Caco-2 (cell line): ENCODE measurements around the gene MAMDC4. TPM values are rescaled to one million over a fixed set of nuclear protein-coding genes. Genes with fewer than 3 reads are reported as not detected.

Experiments
- BruUV-seq: library from RNA; stranded (reverse); fragments of 400-500 nt; replicated peaks from 2 replicates; lab custom pipeline; 2021; lab: Mats Ljungman, UMichigan
- CTCF ChIA-PET: fragments of 300-600 bp; sonication (Branson Sonifier 250); formaldehyde crosslinking; loops from one replicate; lab custom pipeline; 2022; ENCODE audit warnings: antibody characterized with exemption; lab: Charles Lee
- POLR2A ChIA-PET: fragments of 300-600 bp; sonication (Branson Sonifier 250); formaldehyde crosslinking; loops from one replicate; lab custom pipeline; 2022; ENCODE audit warnings: antibody characterized with exemption; lab: Charles Lee
- DNase-seq, 2 experiments: peaks; one replicate each; pipeline versions ENCODE4 v3.0.0 to v3.0.0-alpha.2; 2020 to 2022
- H3K27me3 ChIP-seq: replicated peaks from 2 replicates; pipeline ENCODE4 v1.6.0; 2011; ENCODE audit warnings: low read length; ENCODE audit not compliant: control insufficient read depth, insufficient read depth
- H3K36me3 ChIP-seq: 2 replicates; pipeline ENCODE4 v1.5.1; 2011; ENCODE audit warnings: low read length; ENCODE audit not compliant: control insufficient read depth, insufficient read depth
- H3K4me1 ChIP-seq: fragments of 250-450 bp; sonication (Bioruptor Pico); 2 replicates; pipeline ENCODE4 v1.5.1; 2020; ENCODE audit warnings: mild to moderate bottlenecking
- H3K4me3 ChIP-seq: 2 replicates; pipeline ENCODE4 v1.5.1; 2011; ENCODE audit warnings: low read depth, mild to moderate bottlenecking, control low read depth, low read length
- H3K9me3 ChIP-seq: fragments of 250-450 bp; sonication (Bioruptor Pico); 2 replicates; pipeline ENCODE4 v1.5.1; 2020; ENCODE audit warnings: mild to moderate bottlenecking, moderate library complexity
- H3K27ac Mint-ChIP-seq: one replicate; pipeline ENCODE4 v1.8.0; 2022; ENCODE audit warnings: mixed read lengths; ENCODE audit not compliant: unreplicated experiment
- H3K27me3 Mint-ChIP-seq: one replicate; pipeline ENCODE4 v1.8.0; 2022; ENCODE audit warnings: mixed read lengths; ENCODE audit not compliant: insufficient read depth, unreplicated experiment
- H3K36me3 Mint-ChIP-seq: one replicate; pipeline ENCODE4 v1.8.0; 2022; ENCODE audit warnings: mild to moderate bottlenecking, mixed read lengths; ENCODE audit not compliant: insufficient read depth, unreplicated experiment
- H3K4me1 Mint-ChIP-seq: one replicate; pipeline ENCODE4 v1.8.0; 2022; ENCODE audit warnings: low read depth, mixed read lengths; ENCODE audit not compliant: unreplicated experiment
- H3K4me3 Mint-ChIP-seq: one replicate; pipeline ENCODE4 v1.8.0; 2022; ENCODE audit warnings: mild to moderate bottlenecking, moderate library complexity, mixed read lengths; ENCODE audit not compliant: unreplicated experiment
- H3K9me3 Mint-ChIP-seq: one replicate; pipeline ENCODE4 v1.8.0; 2022; ENCODE audit warnings: mixed read lengths; ENCODE audit not compliant: unreplicated experiment
- CTCF ChIP-seq, 2 experiments: fragments of 200-600 bp in 1 of 2; IDR thresholded peaks; 1 replicate in 1 of 2; 2 replicates in 1 of 2; pipeline versions ENCODE4 v1.5.1 to v1.8.0; 2011 to 2022; ENCODE audit warnings: antibody characterized with exemption in 1 of 2, control low read depth in 1 of 2, inconsistent platforms in 1 of 2, low read depth in 1 of 2, low read length in 1 of 2, mild to moderate bottlenecking in 1 of 2, moderate library complexity in 1 of 2; ENCODE audit not compliant: insufficient read depth in 1 of 2, severe bottlenecking in 1 of 2, unreplicated experiment in 1 of 2
- intact Hi-C: fragments of 100-400 bp; cut with micrococcal nuclease; formaldehyde crosslinking; loops from one replicate; pipeline ENCODE4 v1.10.0; 2022; ENCODE audit not compliant: unreplicated experiment
- total RNA-seq: library from RNA; stranded (reverse); gene quantifications from 2 replicates; pipeline ENCODE4 v1.2.3, GENCODE V29; 2022

The MAMDC4 gene
- total RNA-seq, 1 experiment from 2014 or later, result 8.8 TPM

GRCh38 chr9:136827794-136828473 lies 24.2 kb upstream of the MAMDC4 start:
- Mint-ChIP-seq H3K4me1 (no peaks in the 10 kb centered on the region), H3K27me3 (no peaks in the 10 kb centered on the region)

GRCh38 chr9:136828474-136829140 lies 23.5 kb upstream of the MAMDC4 start:
- BruUV-seq, result no TSS peak
- intact Hi-C loops, result no loop called here
- no peaks in the 10 kb centered on the region for H3K27me3 Mint-ChIP-seq
- H3K36me3 Mint-ChIP-seq, result peaks cover 73% of the 10 kb centered on the region
- CTCF ChIA-PET, result interaction anchor here (1.3 kb wide), 1 partner anchor 13 kb away, joined by 5 read pairs; no protein-coding TSS in a partner anchor
- H3K27ac Mint-ChIP-seq, result no peak overlapping the region
- H3K4me3 ChIP-seq, result no peak overlapping the region
- no peak for TF ChIP-seq CTCF (IDR thresholded peaks at IDR 0.05; ENCODE audit: insufficient read depth in 1 of 2, low read depth in 1 of 2, low read length in 1 of 2, severe bottlenecking in 1 of 2, unreplicated experiment in 1 of 2)
- no peak for DNase-seq
- POLR2A ChIA-PET, result no interaction called here
- H3K4me1 ChIP-seq, result no peaks in the 10 kb centered on the region
- H3K4me3 Mint-ChIP-seq, result no peak overlapping the region
- no peaks in the 10 kb centered on the region for H3K9me3 Mint-ChIP-seq
- no peaks in the 10 kb centered on the region for H3K4me1 Mint-ChIP-seq
- H3K9me3 ChIP-seq, result no peaks in the 10 kb centered on the region
- no peaks in the 10 kb centered on the region for H3K27me3 ChIP-seq
- peaks cover 5% of the 10 kb centered on the region for H3K36me3 ChIP-seq

More at GRCh38 chr9:136827794-136828473, 24.2 kb upstream of the MAMDC4 start:
- peaks cover 5% of the 10 kb centered on the region for H3K36me3 ChIP-seq
- no peaks in the 10 kb centered on the region for H3K27me3 ChIP-seq
- no peak for DNase-seq
- Mint-ChIP-seq H3K27ac (no peak overlapping the region), H3K4me3 (no peak overlapping the region), H3K36me3 (peaks cover 78% of the 10 kb centered on the region), H3K9me3 (no peaks in the 10 kb centered on the region)
- no TSS peak for BruUV-seq
- ChIA-PET CTCF (no interaction called here), POLR2A (no interaction called here)
- H3K9me3 ChIP-seq, result no peaks in the 10 kb centered on the region
- intact Hi-C loops, result no loop called here
- TF ChIP-seq CTCF (IDR thresholded peaks at IDR 0.05; ENCODE audit: insufficient read depth in 1 of 2, low read depth in 1 of 2, low read length in 1 of 2, severe bottlenecking in 1 of 2, unreplicated experiment in 1 of 2), result no peak
- no peaks in the 10 kb centered on the region for H3K4me1 ChIP-seq
- H3K4me3 ChIP-seq, result no peak overlapping the region

- no peaks in the 10 kb centered on the region for H3K27me3 ChIP-seq
- Mint-ChIP-seq H3K27me3 (no peaks in the 10 kb centered on the region), H3K4me3 (no peak overlapping the region), H3K27ac (no peak overlapping the region), H3K9me3 (no peaks in the 10 kb centered on the region), H3K4me1 (no peaks in the 10 kb centered on the region), H3K36me3 (peaks cover 73% of the 10 kb centered on the region)
- no peak overlapping the region for H3K4me3 ChIP-seq
- peaks cover 6% of the 10 kb centered on the region for H3K36me3 ChIP-seq
- no peak for DNase-seq
- no peaks in the 10 kb centered on the region for H3K9me3 ChIP-seq
- no peaks in the 10 kb centered on the region for H3K4me1 ChIP-seq
- TF ChIP-seq CTCF (IDR thresholded peaks at IDR 0.05; ENCODE audit: insufficient read depth in 1 of 2, low read depth in 1 of 2, low read length in 1 of 2, severe bottlenecking in 1 of 2, unreplicated experiment in 1 of 2), result no peak
- no TSS peak for BruUV-seq
- intact Hi-C loops, result no loop called here
- ChIA-PET CTCF (interaction anchor here (1.3 kb wide), 1 partner anchor 12 kb away, joined by 5 read pairs; no protein-coding TSS in a partner anchor), POLR2A (no interaction called here)
These were observed 22.7 kb upstream of the MAMDC4 start for GRCh38 chr9:136829412-136829811.
